ENCODE data around the gene TCF4.

TCF4 gene

GRCh38 chr18:55338978-55339650, 248.9 kb downstream of the TCF4 start (continued):
- TF ChIP-seq TCF4 (CRISPR knock-in tag; IDR thresholded peaks at IDR 0.05; ENCODE audit: borderline replicate concordance) = peak; percentile 58

- peak; percentile 70 for ATAC-seq
These were observed 250.0 kb downstream of the TCF4 start for GRCh38 chr18:55337908-55338521.

GRCh38 chr18:55337138-55337537, 250.9 kb downstream of the TCF4 start:
- no peak for ATAC-seq
- TF ChIP-seq, protein P1, sequence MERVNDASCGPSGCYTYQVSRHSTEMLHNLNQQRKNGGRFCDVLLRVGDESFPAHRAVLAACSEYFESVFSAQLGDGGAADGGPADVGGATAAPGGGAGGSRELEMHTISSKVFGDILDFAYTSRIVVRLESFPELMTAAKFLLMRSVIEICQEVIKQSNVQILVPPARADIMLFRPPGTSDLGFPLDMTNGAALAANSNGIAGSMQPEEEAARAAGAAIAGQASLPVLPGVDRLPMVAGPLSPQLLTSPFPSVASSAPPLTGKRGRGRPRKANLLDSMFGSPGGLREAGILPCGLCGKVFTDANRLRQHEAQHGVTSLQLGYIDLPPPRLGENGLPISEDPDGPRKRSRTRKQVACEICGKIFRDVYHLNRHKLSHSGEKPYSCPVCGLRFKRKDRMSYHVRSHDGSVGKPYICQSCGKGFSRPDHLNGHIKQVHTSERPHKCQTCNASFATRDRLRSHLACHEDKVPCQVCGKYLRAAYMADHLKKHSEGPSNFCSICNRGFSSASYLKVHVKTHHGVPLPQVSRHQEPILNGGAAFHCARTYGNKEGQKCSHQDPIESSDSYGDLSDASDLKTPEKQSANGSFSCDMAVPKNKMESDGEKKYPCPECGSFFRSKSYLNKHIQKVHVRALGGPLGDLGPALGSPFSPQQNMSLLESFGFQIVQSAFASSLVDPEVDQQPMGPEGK (CRISPR knock-in tag; IDR thresholded peaks at IDR 0.05; ENCODE audit: borderline replicate concordance) = no peak
- TF ChIP-seq PPARA (CRISPR knock-in tag; IDR thresholded peaks at IDR 0.05; ENCODE audit: borderline replicate concordance) = no peak
- no peak for TF ChIP-seq ZNF70 (CRISPR knock-in tag; IDR thresholded peaks at IDR 0.05)
- no peak for TF ChIP-seq TSHZ2 (CRISPR knock-in tag; IDR thresholded peaks at IDR 0.05)
- TF ChIP-seq RARB (CRISPR knock-in tag; IDR thresholded peaks at IDR 0.05) = no peak
- TF ChIP-seq TOX (CRISPR knock-in tag; IDR thresholded peaks at IDR 0.05; ENCODE audit: borderline replicate concordance) = no peak
- no peak for TF ChIP-seq ZC3H10 (CRISPR knock-in tag; IDR thresholded peaks at IDR 0.05)
- no peak for TF ChIP-seq ESRRG (CRISPR knock-in tag; IDR thresholded peaks at IDR 0.05)
- no peak for TF ChIP-seq ARNTL (CRISPR knock-in tag; IDR thresholded peaks at IDR 0.05; ENCODE audit: borderline replicate concordance, low read depth)
- TF ChIP-seq TCF4 (CRISPR knock-in tag; IDR thresholded peaks at IDR 0.05; ENCODE audit: borderline replicate concordance) = no peak
- no peak for TF ChIP-seq OSR1 (CRISPR knock-in tag; IDR thresholded peaks at IDR 0.05)
- TF ChIP-seq CSRNP3 (CRISPR knock-in tag; IDR thresholded peaks at IDR 0.05) = no peak
- no peak for TF ChIP-seq ZFP3 (CRISPR knock-in tag; IDR thresholded peaks at IDR 0.05)
- no peak for TF ChIP-seq CSDC2 (CRISPR knock-in tag; IDR thresholded peaks at IDR 0.05)

More at GRCh38 chr18:55337908-55338521, 250.0 kb downstream of the TCF4 start:
- TF ChIP-seq, protein P1 (CRISPR knock-in tag; IDR thresholded peaks at IDR 0.05; ENCODE audit: borderline replicate concordance) = no peak
- TF ChIP-seq ZFP30 (CRISPR knock-in tag; IDR thresholded peaks at IDR 0.05) = no peak
- TF ChIP-seq ARNTL (CRISPR knock-in tag; IDR thresholded peaks at IDR 0.05; ENCODE audit: borderline replicate concordance, low read depth) = no peak
- 0 out of 2 replicates have a peak, but pooled peaks have one; percentile 10 for TF ChIP-seq ZNF70 (CRISPR knock-in tag; IDR thresholded peaks at IDR 0.05)
- TF ChIP-seq ZNF565 (CRISPR knock-in tag; conservative IDR thresholded peaks at IDR 0.05; ENCODE audit: low read depth) = no peak

DNA sequence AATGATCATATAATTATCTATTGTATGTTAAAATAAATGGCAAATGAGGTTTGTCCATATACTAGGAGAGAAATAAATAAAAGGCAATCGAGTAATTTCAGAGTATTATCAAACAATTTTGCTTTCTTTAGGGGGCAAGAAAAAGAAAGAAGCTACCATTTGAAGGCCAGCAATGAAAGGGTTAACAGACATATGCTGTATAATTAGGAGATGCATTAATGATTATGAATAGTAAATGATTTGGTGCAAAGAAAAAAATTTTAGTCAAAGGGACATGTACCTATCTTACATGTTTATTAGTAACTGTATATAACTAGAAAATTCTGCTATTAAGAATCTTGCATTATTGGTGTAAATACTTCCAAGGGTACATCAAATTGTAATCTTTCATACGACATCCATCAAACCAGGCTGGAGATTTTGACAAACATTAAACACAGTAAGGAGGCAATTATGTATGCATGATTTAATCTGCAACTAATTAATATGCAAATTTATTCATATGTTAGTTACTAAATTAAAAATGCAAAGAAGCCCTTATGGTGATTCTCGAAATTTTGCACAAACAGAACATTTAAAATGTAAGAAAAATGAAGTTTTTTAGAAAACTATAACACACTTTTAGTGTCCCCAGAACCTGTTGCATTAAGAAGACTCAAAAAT, 251.4 kb downstream of the TCF4 start:
- TF ChIP-seq, protein P2, sequence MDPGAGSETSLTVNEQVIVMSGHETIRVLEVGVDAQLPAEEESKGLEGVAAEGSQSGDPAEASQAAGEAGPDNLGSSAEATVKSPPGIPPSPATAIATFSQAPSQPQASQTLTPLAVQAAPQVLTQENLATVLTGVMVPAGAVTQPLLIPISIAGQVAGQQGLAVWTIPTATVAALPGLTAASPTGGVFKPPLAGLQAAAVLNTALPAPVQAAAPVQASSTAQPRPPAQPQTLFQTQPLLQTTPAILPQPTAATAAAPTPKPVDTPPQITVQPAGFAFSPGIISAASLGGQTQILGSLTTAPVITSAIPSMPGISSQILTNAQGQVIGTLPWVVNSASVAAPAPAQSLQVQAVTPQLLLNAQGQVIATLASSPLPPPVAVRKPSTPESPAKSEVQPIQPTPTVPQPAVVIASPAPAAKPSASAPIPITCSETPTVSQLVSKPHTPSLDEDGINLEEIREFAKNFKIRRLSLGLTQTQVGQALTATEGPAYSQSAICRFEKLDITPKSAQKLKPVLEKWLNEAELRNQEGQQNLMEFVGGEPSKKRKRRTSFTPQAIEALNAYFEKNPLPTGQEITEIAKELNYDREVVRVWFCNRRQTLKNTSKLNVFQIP (CRISPR knock-in tag; IDR thresholded peaks at IDR 0.05; ENCODE audit: borderline replicate concordance, low read depth) = no peak
- TF ChIP-seq ESRRG (CRISPR knock-in tag; IDR thresholded peaks at IDR 0.05) (no peak), SNAI2 (CRISPR knock-in tag; IDR thresholded peaks at IDR 0.05) (no peak)
- TF ChIP-seq, protein P3, sequence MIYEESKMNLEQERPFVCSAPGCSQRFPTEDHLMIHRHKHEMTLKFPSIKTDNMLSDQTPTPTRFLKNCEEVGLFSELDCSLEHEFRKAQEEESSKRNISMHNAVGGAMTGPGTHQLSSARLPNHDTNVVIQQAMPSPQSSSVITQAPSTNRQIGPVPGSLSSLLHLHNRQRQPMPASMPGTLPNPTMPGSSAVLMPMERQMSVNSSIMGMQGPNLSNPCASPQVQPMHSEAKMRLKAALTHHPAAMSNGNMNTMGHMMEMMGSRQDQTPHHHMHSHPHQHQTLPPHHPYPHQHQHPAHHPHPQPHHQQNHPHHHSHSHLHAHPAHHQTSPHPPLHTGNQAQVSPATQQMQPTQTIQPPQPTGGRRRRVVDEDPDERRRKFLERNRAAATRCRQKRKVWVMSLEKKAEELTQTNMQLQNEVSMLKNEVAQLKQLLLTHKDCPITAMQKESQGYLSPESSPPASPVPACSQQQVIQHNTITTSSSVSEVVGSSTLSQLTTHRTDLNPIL (CRISPR knock-in tag; IDR thresholded peaks at IDR 0.05; ENCODE audit: low read depth) = no peak
- ATAC-seq = no peak

Data from SK-N-SH treated with all-trans-retinoic acid at 6 μM for 48 hours (cell line).